T47D (cell line): ENCODE data around the gene KCNQ1.

ENCODE experiments used
- DNase-seq, 2 experiments: peaks; one replicate each; pipeline versions ENCODE4 v3.0.0 to v3.0.0-alpha.2; 2011 to 2012; ENCODE audit warnings: low read depth in 1 of 2, low spot score in 1 of 2
- JUND ChIP-seq: IDR thresholded peaks from 2 replicates; pipeline ENCODE4 v1.6.1; 2012; ENCODE audit warnings: low read depth
- in situ Hi-C: cut with HindIII; loops from 2 replicates; pipeline ENCODE4 v1.10.0; 2016; ENCODE audit warnings: low sequenced_read_pairs, low pct_unique_long_range_greater_than_20kb

KCNQ1 gene

GRCh38 chr11:2662430-2663299 is 217.9 kb downstream of the KCNQ1 start:
- no peak for TF ChIP-seq JUND
- in situ Hi-C loops, result no loop called here
- no peak for DNase-seq

- in situ Hi-C loops, result no loop called here
- TF ChIP-seq JUND, result no peak
- no peak for DNase-seq
Measured at GRCh38 chr11:2663506-2663905, 218.7 kb downstream of the KCNQ1 start.

- DNase-seq, result no peak
- no peak for TF ChIP-seq JUND
- in situ Hi-C loops, result no loop called here
Measured at GRCh38 chr11:2663915-2664314, 219.1 kb downstream of the KCNQ1 start.

- TF ChIP-seq JUND, result no peak
Measured at GRCh38 chr11:2664376-2664775, 219.6 kb downstream of the KCNQ1 start.

GRCh38 chr11:2664791-2665525 is 220.2 kb downstream of the KCNQ1 start:
- in situ Hi-C loops, result no loop called here

More at GRCh38 chr11:2664376-2664775, 219.6 kb downstream of the KCNQ1 start:
- DNase-seq, result no peak
- in situ Hi-C loops, result no loop called here

GRCh38 chr11:2665526-2666400 is 221.0 kb downstream of the KCNQ1 start:
- no peak for DNase-seq
- in situ Hi-C loops, result no loop called here
- no peak for TF ChIP-seq JUND

More at GRCh38 chr11:2664791-2665525, 220.2 kb downstream of the KCNQ1 start:
- no peak for DNase-seq
- no peak for TF ChIP-seq JUND

GRCh38 chr11:2666401-2666741 is 221.6 kb downstream of the KCNQ1 start:
- DNase-seq, result no peak
- in situ Hi-C loops, result no loop called here
- no peak for TF ChIP-seq JUND

GRCh38 chr11:2666828-2667570 is 222.2 kb downstream of the KCNQ1 start:
- in situ Hi-C loops, result no loop called here
- TF ChIP-seq JUND, result no peak
- no peak for DNase-seq

GRCh38 chr11:2667940-2668339 is 223.1 kb downstream of the KCNQ1 start:
- DNase-seq, result no peak
- in situ Hi-C loops, result no loop called here

GRCh38 chr11:2668876-2669275 is 224.1 kb downstream of the KCNQ1 start:
- in situ Hi-C loops, result no loop called here
- no peak for TF ChIP-seq JUND

More at GRCh38 chr11:2667940-2668339, 223.1 kb downstream of the KCNQ1 start:
- no peak for TF ChIP-seq JUND

GRCh38 chr11:2669634-2670469 is 225.0 kb downstream of the KCNQ1 start:
- in situ Hi-C loops, result no loop called here
- no peak for TF ChIP-seq JUND
- DNase-seq, result no peak

More at GRCh38 chr11:2668876-2669275, 224.1 kb downstream of the KCNQ1 start:
- no peak for DNase-seq
